GM19023 (cell line): ENCODE measurements around the gene AEBP1.

Experiments
- ATAC-seq: cut with Tn5 transposase; IDR thresholded peaks from one replicate; pipeline ENCODE4 v1.9.1; 2021; ENCODE audit warnings: mild to moderate bottlenecking, moderate library complexity; ENCODE audit not compliant: unreplicated experiment

The AEBP1 gene

GRCh38 chr7:44066494-44067063 lies 37.6 kb upstream of the AEBP1 start:
- no peak for ATAC-seq

- ATAC-seq, result no peak
Observed at GRCh38 chr7:44067064-44067951, 36.8 kb upstream of the AEBP1 start.

- no peak for ATAC-seq
Observed at GRCh38 chr7:44068054-44068453, 36.1 kb upstream of the AEBP1 start.

GRCh38 chr7:44071726-44072363 lies 32.3 kb upstream of the AEBP1 start:
- no peak for ATAC-seq

- ATAC-seq, result no peak
Observed at GRCh38 chr7:44072364-44073231, 31.5 kb upstream of the AEBP1 start.

GRCh38 chr7:44073664-44074348 lies 30.3 kb upstream of the AEBP1 start:
- no peak for ATAC-seq

- no peak for ATAC-seq
Observed at GRCh38 chr7:44074349-44074695, 29.8 kb upstream of the AEBP1 start.

GRCh38 chr7:44075296-44076075 lies 28.7 kb upstream of the AEBP1 start:
- no peak for ATAC-seq

GRCh38 chr7:44076101-44076895 lies 27.8 kb upstream of the AEBP1 start:
- ATAC-seq, result no peak

GRCh38 chr7:44077061-44077460 lies 27.1 kb upstream of the AEBP1 start:
- ATAC-seq, result no peak

- no peak for ATAC-seq
Observed at GRCh38 chr7:44077681-44078091, 26.5 kb upstream of the AEBP1 start.

- ATAC-seq, result no peak
Observed at GRCh38 chr7:44078521-44078920, 25.6 kb upstream of the AEBP1 start.

GRCh38 chr7:44079331-44080021 lies 24.7 kb upstream of the AEBP1 start:
- no peak for ATAC-seq

GRCh38 chr7:44080118-44080517 lies 24.0 kb upstream of the AEBP1 start:
- ATAC-seq, result no peak

- no peak for ATAC-seq
Observed at GRCh38 chr7:44080686-44081265, 23.4 kb upstream of the AEBP1 start.

- no peak for ATAC-seq
Observed at GRCh38 chr7:44081266-44081748, 22.8 kb upstream of the AEBP1 start.

GRCh38 chr7:44082541-44083207 lies 21.5 kb upstream of the AEBP1 start:
- peak; percentile 93 for ATAC-seq
